ENCODE measurements around the gene LHFPL3. TPM values are rescaled to one million over a fixed set of nuclear protein-coding genes. Genes with fewer than 3 reads are reported as not detected.

LHFPL3 gene
- total RNA-seq, 2 experiments from 2014 or later, result not detected

DNA sequence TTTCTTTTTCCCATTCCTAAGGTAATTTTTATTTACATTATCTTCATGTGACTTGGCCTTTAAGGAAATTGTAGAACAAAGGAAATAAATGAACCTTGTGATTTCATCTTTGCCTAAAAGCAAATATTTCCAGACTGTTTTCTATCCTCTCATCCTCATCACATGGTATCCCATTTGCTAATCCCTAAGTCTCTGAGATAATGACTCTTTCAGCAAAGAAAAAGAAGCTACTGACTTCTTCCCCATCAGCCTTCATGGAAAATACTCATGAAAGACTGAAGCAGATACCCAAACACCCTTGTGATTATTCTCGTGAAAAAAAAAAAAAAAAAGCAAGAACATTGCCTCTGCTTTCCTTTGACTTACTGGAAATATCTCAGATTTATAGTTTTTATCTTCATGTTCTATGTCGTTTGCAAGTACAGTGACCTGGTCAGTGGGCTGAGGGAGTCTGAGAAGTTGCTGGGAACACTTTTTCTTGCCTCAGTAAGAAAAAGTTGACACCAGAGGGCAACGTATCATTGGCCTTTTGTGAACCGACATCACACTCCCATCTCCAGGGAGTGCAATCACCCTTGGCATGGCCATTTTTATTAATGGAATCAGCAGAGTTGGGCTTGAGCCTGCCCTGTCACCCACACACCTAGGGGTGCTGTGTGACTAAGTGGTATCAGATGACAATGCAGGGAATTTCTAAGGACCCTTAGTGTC, 439.6 kb downstream of the LHFPL3 start:
- H3K36me3 ChIP-seq (ENCODE audit: insufficient read depth, low read length), result no peaks in the 10 kb centered on the region
- H3K27ac ChIP-seq (ENCODE audit: low read depth, low read length, poor library complexity, severe bottlenecking), result no peak overlapping the region
- ChIA-PET CTCF (ENCODE audit: unreplicated experiment) (no interaction called here), POLR2A (no interaction called here)
- no peak for DNase-seq (ENCODE audit: low spot score)
- H3K9me2 ChIP-seq (ENCODE audit: insufficient read depth, low read length), result no peaks in the 10 kb centered on the region; the same call in 1 of the 2 replicates
- BruUV-seq (replicated peaks), result no TSS peak
- H3K4me3 ChIP-seq (ENCODE audit: low read depth, low read length, poor library complexity, severe bottlenecking), result no peak overlapping the region
- no peaks in the 10 kb centered on the region for H3K4me1 ChIP-seq (ENCODE audit: insufficient read depth, low read length, poor library complexity, severe bottlenecking)
- no peak for TF ChIP-seq EZH2phosphoT487 (IDR thresholded peaks at IDR 0.05; ENCODE audit: borderline replicate concordance, low read depth, low read length)
- H3K79me2 ChIP-seq (ENCODE audit: insufficient read depth, low read depth, low read length), result no peaks in the 10 kb centered on the region
- no peak overlapping the region for H2AFZ ChIP-seq (ENCODE audit: low read length)
- H4K20me1 ChIP-seq (ENCODE audit: insufficient read depth, low read length), result no peaks in the 10 kb centered on the region
- H3K4me2 ChIP-seq (ENCODE audit: low read length), result no peak overlapping the region
- intact Hi-C loops (cut with micrococcal nuclease; ENCODE audit: unreplicated experiment), result no loop called here
- no peaks in the 10 kb centered on the region for H3K9me3 ChIP-seq (ENCODE audit: low read length)

DNA sequence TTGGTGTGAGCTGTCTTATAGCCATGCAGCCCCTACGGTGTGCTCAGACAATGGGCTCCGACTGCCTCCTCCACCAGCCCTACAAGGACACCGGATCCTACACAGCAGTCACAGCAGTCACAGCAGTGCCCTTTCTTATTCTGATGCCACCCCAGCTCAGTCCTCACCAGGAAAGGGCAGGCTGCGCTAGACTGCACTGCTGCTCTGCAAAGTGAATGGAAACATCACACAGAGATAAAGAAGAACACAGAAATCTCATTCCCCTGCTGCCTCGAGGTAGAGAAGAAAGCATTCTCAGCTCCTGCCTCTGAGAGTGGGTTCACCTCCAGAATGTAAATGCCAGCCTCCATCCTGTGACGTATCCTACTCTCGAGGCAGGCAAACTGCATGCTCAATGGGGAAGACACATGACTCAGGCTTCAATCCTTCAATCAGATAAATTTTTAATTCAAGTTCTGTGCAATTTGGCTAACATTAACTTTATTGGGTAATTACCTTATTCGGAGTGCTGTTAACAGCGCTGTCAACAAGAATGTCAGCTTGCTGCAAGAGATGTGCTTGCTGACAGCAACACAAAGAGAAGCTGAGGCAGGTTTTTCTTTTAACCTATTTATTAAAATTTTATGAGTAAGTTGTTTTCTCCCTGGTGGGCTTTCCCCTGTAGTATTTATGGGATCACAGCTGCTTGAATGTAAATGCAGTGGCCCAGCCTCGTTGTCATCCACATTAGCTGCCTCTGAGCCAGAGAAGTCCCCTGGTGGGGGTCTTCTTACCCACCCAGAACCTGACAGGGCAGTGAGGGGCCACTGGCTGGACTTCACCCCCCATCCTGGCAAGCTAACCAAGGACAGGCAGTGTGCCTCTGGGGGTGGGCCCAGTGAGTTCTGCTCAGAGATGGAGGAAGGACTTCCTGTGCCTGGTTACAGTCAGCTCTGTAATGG, 444.3 kb downstream of the LHFPL3 start:
- no peaks in the 10 kb centered on the region for H3K36me3 ChIP-seq (ENCODE audit: insufficient read depth, low read length)
- DNase-seq (ENCODE audit: low spot score), result no peak
- intact Hi-C loops (cut with micrococcal nuclease; ENCODE audit: unreplicated experiment), result no loop called here
- H3K9me3 ChIP-seq (ENCODE audit: low read length), result no peaks in the 10 kb centered on the region
- H3K4me2 ChIP-seq (ENCODE audit: low read length), result no peak overlapping the region
- no peak overlapping the region for H2AFZ ChIP-seq (ENCODE audit: low read length)
- H4K20me1 ChIP-seq (ENCODE audit: insufficient read depth, low read length), result no peaks in the 10 kb centered on the region
- H3K4me1 ChIP-seq (ENCODE audit: insufficient read depth, low read length, poor library complexity, severe bottlenecking), result no peaks in the 10 kb centered on the region
- no peaks in the 10 kb centered on the region for H3K79me2 ChIP-seq (ENCODE audit: insufficient read depth, low read depth, low read length)
- no TSS peak for BruUV-seq (replicated peaks)
- ChIA-PET CTCF (ENCODE audit: unreplicated experiment) (no interaction called here), POLR2A (no interaction called here)
- H3K27ac ChIP-seq (ENCODE audit: low read depth, low read length, poor library complexity, severe bottlenecking), result no peak overlapping the region
- TF ChIP-seq, protein P1, sequence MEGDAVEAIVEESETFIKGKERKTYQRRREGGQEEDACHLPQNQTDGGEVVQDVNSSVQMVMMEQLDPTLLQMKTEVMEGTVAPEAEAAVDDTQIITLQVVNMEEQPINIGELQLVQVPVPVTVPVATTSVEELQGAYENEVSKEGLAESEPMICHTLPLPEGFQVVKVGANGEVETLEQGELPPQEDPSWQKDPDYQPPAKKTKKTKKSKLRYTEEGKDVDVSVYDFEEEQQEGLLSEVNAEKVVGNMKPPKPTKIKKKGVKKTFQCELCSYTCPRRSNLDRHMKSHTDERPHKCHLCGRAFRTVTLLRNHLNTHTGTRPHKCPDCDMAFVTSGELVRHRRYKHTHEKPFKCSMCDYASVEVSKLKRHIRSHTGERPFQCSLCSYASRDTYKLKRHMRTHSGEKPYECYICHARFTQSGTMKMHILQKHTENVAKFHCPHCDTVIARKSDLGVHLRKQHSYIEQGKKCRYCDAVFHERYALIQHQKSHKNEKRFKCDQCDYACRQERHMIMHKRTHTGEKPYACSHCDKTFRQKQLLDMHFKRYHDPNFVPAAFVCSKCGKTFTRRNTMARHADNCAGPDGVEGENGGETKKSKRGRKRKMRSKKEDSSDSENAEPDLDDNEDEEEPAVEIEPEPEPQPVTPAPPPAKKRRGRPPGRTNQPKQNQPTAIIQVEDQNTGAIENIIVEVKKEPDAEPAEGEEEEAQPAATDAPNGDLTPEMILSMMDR (conservative IDR thresholded peaks at IDR 0.05; ENCODE audit: low read length), result no peak
- no peak for TF ChIP-seq EZH2phosphoT487 (IDR thresholded peaks at IDR 0.05; ENCODE audit: borderline replicate concordance, low read depth, low read length)
- H3K4me3 ChIP-seq (ENCODE audit: low read depth, low read length, poor library complexity, severe bottlenecking), result no peak overlapping the region
- no peaks in the 10 kb centered on the region; the same call in 1 of the 2 replicates for H3K9me2 ChIP-seq (ENCODE audit: insufficient read depth, low read length)

DNA sequence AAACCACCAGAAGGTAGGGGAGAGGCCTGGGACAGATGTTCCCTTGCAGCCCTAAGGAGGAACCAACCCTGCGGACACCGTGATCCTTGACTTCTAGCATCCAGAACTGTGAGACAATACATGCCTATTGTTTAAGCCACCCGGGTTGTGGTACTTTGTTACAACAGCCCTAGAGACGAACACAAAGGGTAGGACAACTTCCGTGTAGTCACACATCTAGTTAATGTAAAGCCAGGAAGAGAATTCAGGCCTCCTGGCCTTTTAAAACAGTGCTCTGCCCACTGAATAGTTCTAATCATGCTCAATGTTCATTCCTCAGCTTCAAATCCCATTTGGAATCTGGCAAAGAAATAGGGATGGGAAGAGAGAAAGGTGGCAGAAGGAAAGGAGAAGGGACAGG, 445.4 kb downstream of the LHFPL3 start:
- no peak overlapping the region for H3K27ac ChIP-seq (ENCODE audit: low read depth, low read length, poor library complexity, severe bottlenecking)
- BruUV-seq (replicated peaks), result no TSS peak
- no peaks in the 10 kb centered on the region for H3K36me3 ChIP-seq (ENCODE audit: insufficient read depth, low read length)
- H3K4me2 ChIP-seq (ENCODE audit: low read length), result no peak overlapping the region
- no peaks in the 10 kb centered on the region for H3K9me2 ChIP-seq (ENCODE audit: insufficient read depth, low read length)
- ChIA-PET CTCF (ENCODE audit: unreplicated experiment) (no interaction called here), POLR2A (interaction anchor here (0.5 to 0.7 kb wide), 3 partner anchors 38 to 99 kb away, joined by 3 to 4 read pairs (median 3); no protein-coding TSS in a partner anchor)
- no peak overlapping the region for H2AFZ ChIP-seq (ENCODE audit: low read length)
- H3K9me3 ChIP-seq (ENCODE audit: low read length), result no peaks in the 10 kb centered on the region
- intact Hi-C loops (cut with micrococcal nuclease; ENCODE audit: unreplicated experiment), result no loop called here
- H3K79me2 ChIP-seq (ENCODE audit: insufficient read depth, low read depth, low read length), result no peaks in the 10 kb centered on the region
- DNase-seq (ENCODE audit: low spot score), result no peak
- no peak for TF ChIP-seq EZH2phosphoT487 (IDR thresholded peaks at IDR 0.05; ENCODE audit: borderline replicate concordance, low read depth, low read length)
- TF ChIP-seq, protein P1 (conservative IDR thresholded peaks at IDR 0.05; ENCODE audit: low read length), result no peak
- no peaks in the 10 kb centered on the region for H4K20me1 ChIP-seq (ENCODE audit: insufficient read depth, low read length)
- H3K4me3 ChIP-seq (ENCODE audit: low read depth, low read length, poor library complexity, severe bottlenecking), result no peak overlapping the region
- no peaks in the 10 kb centered on the region for H3K4me1 ChIP-seq (ENCODE audit: insufficient read depth, low read length, poor library complexity, severe bottlenecking)

Data from OCI-LY7 (cell line).